ENCODE measurements around the gene DYSF. TPM values are rescaled to one million over a fixed set of nuclear protein-coding genes. Genes with fewer than 3 reads are reported as not detected.

DYSF gene
- total and polyA plus RNA-seq, 2 donors (not counting 3 experiments of a cell fraction or from before 2014, with no cell fraction given) = 50.9 to 152 TPM

DNA sequence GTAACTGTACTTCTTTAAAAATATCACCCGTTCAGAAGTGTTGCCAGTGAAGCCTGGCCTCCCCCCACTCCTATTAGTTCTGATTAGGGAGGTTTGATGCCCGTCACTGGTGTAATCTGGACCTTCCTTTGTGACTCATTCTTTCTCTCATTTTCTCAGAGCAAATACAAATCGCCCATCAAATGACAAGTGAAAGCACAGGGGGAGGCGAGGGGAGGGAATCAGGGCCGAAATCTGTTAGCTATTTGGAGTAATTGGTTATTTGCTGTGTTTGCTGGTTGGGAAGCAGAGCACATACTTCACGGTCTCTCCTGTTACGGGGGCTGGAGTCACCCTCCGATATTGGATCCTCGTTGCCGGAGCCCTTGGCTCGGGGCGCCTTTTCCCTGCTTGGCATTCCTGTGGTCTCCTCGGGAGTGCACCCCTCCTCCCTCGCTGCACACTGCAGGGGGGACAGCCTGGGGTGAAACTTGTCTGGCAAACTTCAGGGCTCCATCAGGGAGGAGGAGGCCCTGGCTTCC, 178.1 kb downstream of the DYSF start:
- ChIA-PET CTCF (no interaction called here), POLR2A (no interaction called here)
- H3K4me3 ChIP-seq (replicated peaks in 1 of 3; ENCODE audit: insufficient read depth in 1 of 3, low read depth in 1 of 3, low read length in 3 of 3) = no peak overlapping the region
- H3K27me3 ChIP-seq (ENCODE audit: control insufficient read depth in 2 of 2, insufficient read depth in 2 of 2, low read length in 2 of 2) = no peaks in the 10 kb centered on the region
- DNase-seq (ENCODE audit: low read depth, low spot score) = no peak
- H3K4me1 ChIP-seq (ENCODE audit: control insufficient read depth, extremely low read depth, insufficient read depth, low read length) = no peaks in the 10 kb centered on the region
- no peaks in the 10 kb centered on the region for H4K20me1 ChIP-seq (replicated peaks; ENCODE audit: control insufficient read depth, extremely low read depth, insufficient read depth, low read length)
- FAIRE-seq = no peak
- H2AFZ ChIP-seq (ENCODE audit: low read depth, low read length) = no peak overlapping the region
- dilution Hi-C loops (cut with MboI; ENCODE audit: extremely low pct_ligation_motif_present, low sequenced_read_pairs) = no loop called here
- no peaks in the 10 kb centered on the region for H3K79me2 ChIP-seq (ENCODE audit: control insufficient read depth, insufficient read depth, low read length)
- no peaks in the 10 kb centered on the region for H3K36me3 ChIP-seq (ENCODE audit: control insufficient read depth in 2 of 2, extremely low read depth in 1 of 2, insufficient read depth in 2 of 2, low read length in 2 of 2)
- no peak overlapping the region for H3K27ac ChIP-seq (ENCODE audit: insufficient read depth, low read depth, low read length)
- no peaks in the 10 kb centered on the region for H3K9me1 ChIP-seq (replicated peaks; ENCODE audit: control insufficient read depth, extremely low read depth, insufficient read depth, low read length)
- no peak overlapping the region for H3K9ac ChIP-seq (replicated peaks; ENCODE audit: extremely low read depth, insufficient read depth, low read length)
- H3K9me3 ChIP-seq (replicated peaks; ENCODE audit: control insufficient read depth, insufficient read depth, low read length) = no peaks in the 10 kb centered on the region
- no peak for TF ChIP-seq MYC (IDR thresholded peaks at IDR 0.05; ENCODE audit: low read depth, low read length)
- no peak for TF ChIP-seq POLR2AphosphoS5 (IDR thresholded peaks at IDR 0.05; ENCODE audit: insufficient read depth, low read depth, low read length)
- TF ChIP-seq, protein P1, sequence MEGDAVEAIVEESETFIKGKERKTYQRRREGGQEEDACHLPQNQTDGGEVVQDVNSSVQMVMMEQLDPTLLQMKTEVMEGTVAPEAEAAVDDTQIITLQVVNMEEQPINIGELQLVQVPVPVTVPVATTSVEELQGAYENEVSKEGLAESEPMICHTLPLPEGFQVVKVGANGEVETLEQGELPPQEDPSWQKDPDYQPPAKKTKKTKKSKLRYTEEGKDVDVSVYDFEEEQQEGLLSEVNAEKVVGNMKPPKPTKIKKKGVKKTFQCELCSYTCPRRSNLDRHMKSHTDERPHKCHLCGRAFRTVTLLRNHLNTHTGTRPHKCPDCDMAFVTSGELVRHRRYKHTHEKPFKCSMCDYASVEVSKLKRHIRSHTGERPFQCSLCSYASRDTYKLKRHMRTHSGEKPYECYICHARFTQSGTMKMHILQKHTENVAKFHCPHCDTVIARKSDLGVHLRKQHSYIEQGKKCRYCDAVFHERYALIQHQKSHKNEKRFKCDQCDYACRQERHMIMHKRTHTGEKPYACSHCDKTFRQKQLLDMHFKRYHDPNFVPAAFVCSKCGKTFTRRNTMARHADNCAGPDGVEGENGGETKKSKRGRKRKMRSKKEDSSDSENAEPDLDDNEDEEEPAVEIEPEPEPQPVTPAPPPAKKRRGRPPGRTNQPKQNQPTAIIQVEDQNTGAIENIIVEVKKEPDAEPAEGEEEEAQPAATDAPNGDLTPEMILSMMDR (IDR thresholded peaks at IDR 0.05; ENCODE audit: extremely low read depth in 1 of 2, insufficient read depth in 1 of 2, low read depth in 1 of 2, low read length in 2 of 2) = no peak
- no peak for TF ChIP-seq FOS (IDR thresholded peaks at IDR 0.05; ENCODE audit: borderline replicate concordance, insufficient read depth, low read length)
- no peak for TF ChIP-seq GATA2 (IDR thresholded peaks at IDR 0.05; ENCODE audit: insufficient read depth, insufficient read length, low read depth, low read length)
- TF ChIP-seq EZH2 (IDR thresholded peaks at IDR 0.05; ENCODE audit: borderline replicate concordance, low read depth, low read length, severe bottlenecking) = no peak
- TF ChIP-seq JUN (IDR thresholded peaks at IDR 0.05; ENCODE audit: borderline replicate concordance, insufficient read depth, insufficient read length, low read depth) = no peak
- TF ChIP-seq, protein P2, sequence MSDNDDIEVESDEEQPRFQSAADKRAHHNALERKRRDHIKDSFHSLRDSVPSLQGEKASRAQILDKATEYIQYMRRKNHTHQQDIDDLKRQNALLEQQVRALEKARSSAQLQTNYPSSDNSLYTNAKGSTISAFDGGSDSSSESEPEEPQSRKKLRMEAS (IDR thresholded peaks at IDR 0.05; ENCODE audit: insufficient read depth, insufficient read length) = no peak
- no peak for TF ChIP-seq POLR2A (IDR thresholded peaks at IDR 0.05; ENCODE audit: low read depth, low read length)
- no TSS peak for BruUV-seq (replicated peaks)
- intact Hi-C loops (cut with micrococcal nuclease) = no loop called here
- H3K4me2 ChIP-seq (ENCODE audit: insufficient read depth, low read length) = no peak overlapping the region

Data from endothelial cell of umbilical vein (primary cell).